HCT116 (cell line): Measurements from ENCODE around the gene SNPH. TPM values are rescaled to one million over a fixed set of nuclear protein-coding genes. Genes with fewer than 3 reads are reported as not detected.

Experiments used
- ATAC-seq: fragments of 200-7000 bp; cut with Tn5 transposase; 2 replicates; pipeline ENCODE4 v1.9.1; 2020; ENCODE audit warnings: mild to moderate bottlenecking, moderate library complexity
- BruUV-seq: library from RNA; stranded (reverse); fragments of 400-500 nt; replicated peaks from 2 replicates; lab custom pipeline; 2021; lab: Mats Ljungman, UMichigan
- CTCF ChIA-PET: fragments of 300-600 bp; sonication (Branson Sonifier 250); formaldehyde crosslinking; loops from one replicate; lab custom pipeline; 2021; ENCODE audit warnings: antibody characterized with exemption; lab: Charles Lee
- POLR2A ChIA-PET: fragments of 300-600, 350-600 bp; sonication (Branson Sonifier 250); formaldehyde crosslinking; loops from one replicate; lab custom pipeline; 2021; ENCODE audit warnings: antibody characterized with exemption; lab: Charles Lee
- RAD21 ChIA-PET, 2 experiments: fragments of 300-600 bp; sonication (Branson Sonifier 250); formaldehyde crosslinking; loops; one replicate each; lab custom pipeline; 2023; ENCODE audit warnings: low total read pairs in 2 of 2; ENCODE audit not compliant: uncharacterized antibody in 2 of 2, unreplicated experiment in 2 of 2, low non-redundant PET in 1 of 2; lab: Charles Lee
- DNase-seq: peaks from one replicate; pipeline ENCODE4 v3.0.0-alpha.2; 2010; ENCODE audit warnings: low read depth, low spot score
- H2AFZ ChIP-seq: fragments of 200-600 bp; shearing (Covaris generic), sonication (generic); 2 replicates; pipeline ENCODE4 v1.6.1; 2017; ENCODE audit warnings: low read depth, mixed run types, mixed read lengths, antibody characterized with exemption, low read length; ENCODE audit not compliant: poor library complexity, severe bottlenecking
- H3K27ac ChIP-seq: 2 replicates; pipeline ENCODE4 v1.5.1; 2012; ENCODE audit warnings: low read depth, low read length
- H3K27me3 ChIP-seq: fragments of 200-600 bp; sonication (generic); 2 replicates; pipeline ENCODE4 v1.6.1; 2016; ENCODE audit warnings: mixed run types, low read length, mixed read lengths; ENCODE audit not compliant: insufficient read depth
- H3K36me3 ChIP-seq, 2 experiments: fragments of 200-500 bp in 1 of 2; fragments of 200-600 bp in 1 of 2; sonication (Bioruptor generic) in 1 of 2; sonication (generic) in 1 of 2; 2 replicates each; pipeline versions ENCODE4 v1.5.1 to v1.6.1; 2014 to 2016; ENCODE audit warnings: low read length in 2 of 2, inconsistent platforms in 1 of 2, mixed read lengths in 1 of 2, mixed run types in 1 of 2; ENCODE audit not compliant: insufficient read depth in 2 of 2, control insufficient read depth in 1 of 2
- H3K4me1 ChIP-seq, 2 experiments: fragments of 200-600 bp in 1 of 2; sonication (generic) in 1 of 2; 2 replicates each; pipeline versions ENCODE4 v1.5.1 to v1.6.1; 2012 to 2017; ENCODE audit warnings: low read length in 2 of 2, inconsistent platforms in 1 of 2, mild to moderate bottlenecking in 1 of 2, mixed read lengths in 1 of 2, mixed run types in 1 of 2, moderate library complexity in 1 of 2; ENCODE audit not compliant: insufficient read depth in 2 of 2, control insufficient read depth in 1 of 2
- H3K4me2 ChIP-seq: fragments of 200-600 bp; sonication (generic); 2 replicates; pipeline ENCODE4 v1.6.1; 2017; ENCODE audit warnings: mixed run types, low read length, mixed read lengths
- H3K4me3 ChIP-seq, 2 experiments: fragments of 200-600 bp in 1 of 2; sonication (generic) in 1 of 2; replicated peaks in 1 of 2; 2 replicates each; pipeline ENCODE4 v1.5.1; 2011 to 2016; ENCODE audit warnings: low read length in 2 of 2, control low read depth in 1 of 2, low read depth in 1 of 2, mild to moderate bottlenecking in 1 of 2, mixed read lengths in 1 of 2, mixed run types in 1 of 2
- H3K79me2 ChIP-seq: fragments of 200-600 bp; sonication (generic); 2 replicates; pipeline ENCODE4 v1.6.1; 2017; ENCODE audit warnings: mild to moderate bottlenecking, mixed run types, low read length, moderate library complexity, mixed read lengths; ENCODE audit not compliant: insufficient read depth
- H3K9ac ChIP-seq: fragments of 200-600 bp; sonication (generic); 2 replicates; pipeline ENCODE4 v1.6.1; 2016; ENCODE audit warnings: low read length, mixed read lengths
- H3K9me2 ChIP-seq: fragments of 200-600 bp; sonication (generic), shearing (Covaris generic); 2 replicates; pipeline ENCODE4 v1.6.1; 2017; ENCODE audit warnings: mixed run types, mild to moderate bottlenecking, moderate library complexity; ENCODE audit not compliant: insufficient read depth
- H3K9me3 ChIP-seq, 2 experiments: fragments of 200-500 bp in 1 of 2; fragments of 200-600 bp in 1 of 2; sonication (Bioruptor generic) in 1 of 2; sonication (generic) in 1 of 2; 2 replicates each; pipeline ENCODE4 v1.6.1; 2014 to 2017; ENCODE audit warnings: low read length in 2 of 2, mixed read lengths in 2 of 2, inconsistent platforms in 1 of 2, low read depth in 1 of 2, mild to moderate bottlenecking in 1 of 2, mixed run types in 1 of 2, moderate library complexity in 1 of 2; ENCODE audit not compliant: control insufficient read depth in 1 of 2, insufficient read depth in 1 of 2
- H4K20me1 ChIP-seq: fragments of 200-600 bp; sonication (generic), shearing (Covaris generic); 2 replicates; pipeline ENCODE4 v1.6.1; 2017; ENCODE audit warnings: mixed run types, mild to moderate bottlenecking, moderate library complexity; ENCODE audit not compliant: insufficient read depth
- ATF3 ChIP-seq: IDR thresholded peaks from 2 replicates; pipeline ENCODE4 v1.6.1; 2012
- CEBPB ChIP-seq: IDR thresholded peaks from 2 replicates; pipeline ENCODE4 v1.6.1; 2012; ENCODE audit warnings: low read depth
- CTCF ChIP-seq, 3 experiments: fragments of 200-600 bp in 1 of 3; sonication (generic) in 1 of 3; IDR thresholded peaks in 2 of 3; conservative IDR thresholded peaks in 1 of 3; 2 replicates each; pipeline ENCODE4 v1.5.1; 2012 to 2017; ENCODE audit warnings: low read depth in 2 of 3, low read length in 2 of 3, antibody characterized with exemption in 1 of 3, borderline replicate concordance in 1 of 3, control low read depth in 1 of 3, mild to moderate bottlenecking in 1 of 3, mixed read lengths in 1 of 3, mixed run types in 1 of 3, moderate library complexity in 1 of 3; ENCODE audit not compliant: insufficient read depth in 1 of 3
- EGR1 ChIP-seq: IDR thresholded peaks from 2 replicates; pipeline ENCODE4 v1.6.1; 2012; ENCODE audit warnings: low read depth
- ELF1 ChIP-seq: IDR thresholded peaks from 2 replicates; pipeline ENCODE4 v1.6.1; 2012; ENCODE audit warnings: low read depth, borderline replicate concordance
- EZH2 ChIP-seq: fragments of 200-600 bp; sonication (generic); IDR thresholded peaks from 2 replicates; pipeline ENCODE4 v1.6.1; 2017; ENCODE audit warnings: antibody characterized with exemption, mixed run types
- EZH2phosphoT487 ChIP-seq: fragments of 200-600 bp; IDR thresholded peaks from 2 replicates; pipeline ENCODE4 v1.6.1; 2018; ENCODE audit warnings: antibody characterized with exemption, borderline replicate concordance
- FOSL1 ChIP-seq: IDR thresholded peaks from 2 replicates; pipeline ENCODE4 v1.6.1; 2012; ENCODE audit warnings: low read depth
- JUND ChIP-seq: IDR thresholded peaks from 2 replicates; pipeline ENCODE4 v1.6.1; 2012
- MAX ChIP-seq: IDR thresholded peaks from 2 replicates; pipeline ENCODE4 v1.6.1; 2012
- POLR2A ChIP-seq: IDR thresholded peaks from 2 replicates; pipeline ENCODE4 v1.7.0; 2011; ENCODE audit warnings: borderline replicate concordance; ENCODE audit not compliant: insufficient read depth, insufficient read length; ENCODE audit errors: extremely low read depth
- POLR2AphosphoS5 ChIP-seq: IDR thresholded peaks from 2 replicates; pipeline ENCODE4 v1.6.1; 2011; ENCODE audit warnings: mild to moderate bottlenecking, low read depth, low read length, moderate library complexity
- SP1 ChIP-seq: IDR thresholded peaks from 2 replicates; pipeline ENCODE4 v1.6.1; 2012; ENCODE audit warnings: low read depth
- TCF7L2 ChIP-seq: IDR thresholded peaks from 2 replicates; pipeline ENCODE4 v1.7.0; 2011; ENCODE audit warnings: borderline replicate concordance, inconsistent platforms; ENCODE audit not compliant: insufficient read depth, insufficient read length; ENCODE audit errors: extremely low read depth
- YY1 ChIP-seq: IDR thresholded peaks from 2 replicates; pipeline ENCODE4 v1.6.1; 2011; ENCODE audit warnings: low read length, low read depth, moderate library complexity, mild to moderate bottlenecking; ENCODE audit not compliant: insufficient replicate concordance; ENCODE audit errors: extremely low read depth
- ZBTB33 ChIP-seq: IDR thresholded peaks from 2 replicates; pipeline ENCODE4 v1.6.1; 2011; ENCODE audit warnings: mild to moderate bottlenecking, low read length, moderate library complexity; ENCODE audit not compliant: insufficient replicate concordance; ENCODE audit errors: extremely low read depth
- ZFX ChIP-seq: fragments of 450-650 bp; IDR thresholded peaks from 2 replicates; pipeline ENCODE4 v1.6.1; 2017
- ZNF274 ChIP-seq: fragments of 200-500 bp; sonication (Bioruptor generic); IDR thresholded peaks from 2 replicates; pipeline ENCODE4 v1.6.1; 2014; ENCODE audit warnings: mild to moderate bottlenecking, low read depth, low read length, inconsistent platforms
- intact Hi-C: fragments of 100-400 bp; cut with micrococcal nuclease; formaldehyde crosslinking; loops from 2 replicates; pipeline ENCODE4 v1.10.0; 2022
- total RNA-seq: library from RNA; stranded (reverse); gene quantifications from one replicate; pipeline ENCODE4 v1.2.1, GENCODE V29; 2021; ENCODE audit not compliant: unreplicated experiment

SNPH gene
- total RNA-seq, 1 experiment from 2014 or later, result 3.2 TPM

- TF ChIP-seq ATF3 (no peak), YY1 (no peak), EZH2phosphoT487 (no peak), EZH2 (no peak), JUND (no peak), POLR2AphosphoS5 (no peak), ELF1 (no peak), MAX (no peak), POLR2A (no peak), ZFX (no peak), TCF7L2 (no peak), EGR1 (no peak), ZNF274 (no peak), ZBTB33 (no peak), CEBPB (no peak), SP1 (no peak), FOSL1 (no peak), CTCF (IDR thresholded peaks at IDR 0.05 in 2 of 3, conservative IDR thresholded peaks at IDR 0.05 in 1 of 3; ENCODE audit: borderline replicate concordance in 1 of 3, insufficient read depth in 1 of 3, low read depth in 2 of 3, low read length in 2 of 3) (no peak)
- TF ChIP-seq, all 23 proteins: peak for 0
- Histone ChIP-seq H3K4me1 (peaks cover 5 to 14% of the 10 kb centered on the region in 2 experiments; a peak in 3 of 4 replicates), H4K20me1 (no peaks in the 10 kb centered on the region), H3K27ac (no peak overlapping the region), H3K9ac (no peak overlapping the region), H3K9me2 (no peaks in the 10 kb centered on the region), H3K4me3 (no peak overlapping the region), H2AFZ (no peak overlapping the region), H3K9me3 (no peaks in the 10 kb centered on the region), H3K4me2 (no peak overlapping the region), H3K36me3 (no peaks in the 10 kb centered on the region), H3K27me3 (no peaks in the 10 kb centered on the region), H3K79me2 (no peaks in the 10 kb centered on the region)
- BruUV-seq, result no TSS peak
- no peak for ATAC-seq
- POLR2A ChIA-PET, result no interaction called here
- DNase-seq, result no peak
- RAD21 ChIA-PET, result no interaction called here
- CTCF ChIA-PET, result no interaction called here
- intact Hi-C loops, result no loop called here
Measured at GRCh38 chr20:1320016-1320415, 53.9 kb downstream of the SNPH start.
